VCaP (cell line): ENCODE results near the gene PRRT2.
"Not testable (repeated sequence)": the region's sequence is repeated elsewhere in the genome, so short reads cannot be mapped to it uniquely, and the experiment has no call there.

Experiments
- H3K27ac ChIP-seq: fragments of 450-650 bp; 2 replicates; pipeline ENCODE4 v1.5.1; 2017
- TF ChIP-seq, protein P1 (sequence below): fragments of 450-650 bp; conservative IDR thresholded peaks from 2 replicates; pipeline ENCODE4 v1.5.1; 2017; ENCODE audit warnings: mild to moderate bottlenecking, moderate library complexity

The PRRT2 gene

DNA sequence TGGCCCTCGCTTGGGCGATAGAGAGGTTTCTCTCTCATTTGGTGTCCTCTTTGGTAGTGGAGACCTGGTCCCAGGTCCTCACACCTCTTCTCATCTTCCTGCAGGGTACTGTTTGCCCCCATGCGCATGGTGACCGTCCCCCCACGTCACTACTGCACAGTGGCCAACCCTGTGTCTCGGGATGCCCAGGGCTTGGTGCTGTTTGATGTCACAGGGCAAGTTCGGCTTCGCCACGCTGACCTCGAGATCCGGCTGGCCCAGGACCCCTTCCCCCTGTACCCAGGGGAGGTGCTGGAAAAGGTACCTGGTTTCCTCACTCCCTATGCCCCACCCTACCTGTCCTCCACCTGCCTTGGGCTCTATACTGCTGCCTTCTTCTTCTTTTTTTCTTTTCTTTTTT, 18.8 kb downstream of the PRRT2 start:
- TF ChIP-seq, protein P1, sequence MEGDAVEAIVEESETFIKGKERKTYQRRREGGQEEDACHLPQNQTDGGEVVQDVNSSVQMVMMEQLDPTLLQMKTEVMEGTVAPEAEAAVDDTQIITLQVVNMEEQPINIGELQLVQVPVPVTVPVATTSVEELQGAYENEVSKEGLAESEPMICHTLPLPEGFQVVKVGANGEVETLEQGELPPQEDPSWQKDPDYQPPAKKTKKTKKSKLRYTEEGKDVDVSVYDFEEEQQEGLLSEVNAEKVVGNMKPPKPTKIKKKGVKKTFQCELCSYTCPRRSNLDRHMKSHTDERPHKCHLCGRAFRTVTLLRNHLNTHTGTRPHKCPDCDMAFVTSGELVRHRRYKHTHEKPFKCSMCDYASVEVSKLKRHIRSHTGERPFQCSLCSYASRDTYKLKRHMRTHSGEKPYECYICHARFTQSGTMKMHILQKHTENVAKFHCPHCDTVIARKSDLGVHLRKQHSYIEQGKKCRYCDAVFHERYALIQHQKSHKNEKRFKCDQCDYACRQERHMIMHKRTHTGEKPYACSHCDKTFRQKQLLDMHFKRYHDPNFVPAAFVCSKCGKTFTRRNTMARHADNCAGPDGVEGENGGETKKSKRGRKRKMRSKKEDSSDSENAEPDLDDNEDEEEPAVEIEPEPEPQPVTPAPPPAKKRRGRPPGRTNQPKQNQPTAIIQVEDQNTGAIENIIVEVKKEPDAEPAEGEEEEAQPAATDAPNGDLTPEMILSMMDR: no peak
- H3K27ac ChIP-seq: no peak overlapping the region

DNA sequence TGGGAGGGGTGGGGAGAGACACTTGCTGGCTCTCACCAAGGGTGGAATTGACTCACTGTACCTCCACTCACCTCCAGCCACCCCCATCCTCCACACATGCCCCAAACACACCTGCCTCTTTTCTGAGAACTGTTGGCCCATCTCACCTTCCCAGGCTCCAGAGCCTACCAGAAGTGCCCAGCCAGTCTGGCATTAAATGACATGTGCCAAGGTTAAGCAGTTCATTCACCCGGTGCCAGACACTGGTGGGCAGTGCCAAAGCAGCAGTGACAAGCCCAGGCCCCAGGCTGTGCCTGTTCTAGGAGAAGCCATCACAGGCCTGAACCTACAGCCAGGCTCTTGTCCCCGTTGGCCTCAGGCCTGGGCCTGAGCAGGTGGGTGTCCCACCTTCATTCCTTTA, 19.5 kb downstream of the PRRT2 start:
- no peak overlapping the region for H3K27ac ChIP-seq
- TF ChIP-seq, protein P1: no peak

DNA sequence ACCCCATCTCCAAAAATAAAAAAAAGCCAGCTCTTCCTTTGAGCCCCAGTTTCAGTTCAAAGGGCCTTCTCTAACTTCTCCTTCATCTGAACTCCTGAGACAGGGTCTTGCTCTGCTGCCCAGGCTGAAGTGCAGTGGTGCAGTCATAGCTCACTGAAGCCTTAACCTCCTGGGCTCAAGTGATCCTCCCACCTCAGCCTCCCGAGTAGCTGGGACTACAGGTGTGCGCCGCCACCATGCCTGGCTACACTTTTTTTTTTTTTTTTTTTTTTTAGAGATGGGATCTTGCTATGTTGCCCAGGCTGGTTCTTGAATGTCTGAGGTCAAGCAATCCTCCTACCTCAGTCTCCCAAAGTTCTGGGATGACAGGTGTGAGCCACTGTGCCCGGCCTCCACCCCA, 21.2 kb downstream of the PRRT2 start:
- H3K27ac ChIP-seq: not testable (repeated sequence)

- no peak overlapping the region for H3K27ac ChIP-seq
- TF ChIP-seq, protein P1: no peak
These were observed 22.1 kb downstream of the PRRT2 start for GRCh38 chr16:29834079-29834478.

DNA sequence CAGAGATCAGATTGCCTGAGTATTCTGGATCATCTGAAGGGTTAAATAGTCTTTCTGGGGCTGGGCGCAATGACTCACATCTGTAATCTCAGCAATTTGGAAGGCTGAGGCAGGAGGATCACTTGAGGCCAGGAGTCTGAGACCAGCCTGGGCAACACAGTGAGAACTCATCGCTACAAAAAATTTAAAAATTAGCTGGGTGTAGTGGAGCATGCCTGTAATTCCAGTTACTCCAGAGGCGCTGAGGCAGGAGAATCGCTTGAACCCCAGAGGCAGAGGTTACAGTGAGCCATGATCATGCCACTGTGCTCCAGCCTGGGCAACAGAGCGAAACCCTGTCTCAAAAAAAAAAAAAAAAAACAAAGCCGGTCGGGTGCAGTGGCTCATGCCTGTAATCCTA, 23.9 kb downstream of the PRRT2 start:
- TF ChIP-seq, protein P1: no peak
- H3K27ac ChIP-seq: no peak overlapping the region

DNA sequence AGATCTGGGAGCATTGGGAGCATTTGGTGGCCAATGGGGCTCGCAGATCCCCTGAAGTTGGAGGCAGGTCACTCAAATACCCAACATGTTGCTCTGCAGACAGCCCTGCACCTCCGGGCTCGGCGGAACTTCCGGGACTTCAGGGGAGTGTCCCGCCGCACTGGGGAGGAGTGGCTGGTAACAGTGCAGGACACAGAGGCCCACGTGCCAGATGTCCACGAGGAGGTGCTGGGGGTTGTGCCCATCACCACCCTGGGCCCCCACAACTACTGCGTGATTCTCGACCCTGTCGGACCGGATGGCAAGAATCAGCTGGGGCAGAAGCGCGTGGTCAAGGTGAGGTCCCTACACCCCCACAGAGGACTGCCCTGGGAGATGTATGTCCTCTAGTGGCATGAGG, 24.6 kb downstream of the PRRT2 start:
- H3K27ac ChIP-seq: no peak overlapping the region
- TF ChIP-seq, protein P1: no peak

DNA sequence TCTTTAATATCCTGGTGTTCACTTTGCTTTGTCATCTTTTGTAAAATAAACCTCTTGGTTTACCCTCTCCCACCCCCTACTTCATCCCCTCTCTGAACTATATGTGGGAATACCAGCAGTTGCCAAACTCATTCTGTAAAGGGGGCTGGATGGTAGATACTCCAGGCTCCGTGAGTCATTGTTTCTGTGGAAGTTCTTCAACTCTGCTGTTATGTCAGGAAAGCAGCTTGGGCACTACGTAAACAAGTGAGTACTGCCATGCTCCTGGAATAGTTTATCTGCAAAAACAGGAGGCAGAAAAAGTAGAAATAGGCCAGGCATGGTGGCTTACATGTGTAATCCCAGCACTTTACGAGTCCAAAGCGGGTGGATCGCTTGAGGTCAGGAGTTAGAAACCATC, 25.8 kb downstream of the PRRT2 start:
- H3K27ac ChIP-seq: no peak overlapping the region
- TF ChIP-seq, protein P1: no peak

GRCh38 chr16:29839822-29840221, 27.8 kb downstream of the PRRT2 start:
- TF ChIP-seq, protein P1: no peak

More at GRCh38 chr16:29839822-29840221, 27.8 kb downstream of the PRRT2 start:
- no peak overlapping the region for H3K27ac ChIP-seq
